ENCODE results near the gene PER1. TPM values are rescaled to one million over a fixed set of nuclear protein-coding genes. Genes with fewer than 3 reads are reported as not detected.

The PER1 gene
- total RNA-seq = 100 to 1,000 TPM; 132 to 238 TPM
- polyA plus RNA-seq = 100 to 1,000 TPM in 1 of 2 donors, 10 to 100 TPM in 1; 93.5 to 126 TPM
- long read RNA-seq, donor 1, transcript PER1-219 (3 exons, 461 nt) = major isoform, 7 of 10 reads
- long read RNA-seq, donor 1, partial matches to known transcripts = 0 of 10 reads
- long read RNA-seq, donor 1, other reads (novel, unspliced or antisense) = 0 of 10 reads
- long read RNA-seq, donor 2, partial matches to known transcripts = 0 of 4 reads
- long read RNA-seq, donor 2, other reads (novel, unspliced or antisense) = 0 of 4 reads
- long read RNA-seq, donor 3, partial matches to known transcripts = 8 of 11 reads
- long read RNA-seq, donor 3, other reads (novel, unspliced or antisense) = 0 of 11 reads
- long read RNA-seq, donor 4, partial matches to known transcripts = 0 of 6 reads
- long read RNA-seq, donor 4, other reads (novel, unspliced or antisense) = 0 of 6 reads
- long read RNA-seq, donor 5, partial matches to known transcripts = 0 of 5 reads
- long read RNA-seq, donor 5, other reads (novel, unspliced or antisense) = 0 of 5 reads

- H3K36me3 ChIP-seq (ENCODE audit: control insufficient read depth in 4 of 4, insufficient read depth in 4 of 4, low read length in 4 of 4) = peaks cover 18 to 34% (median 26%) of the 10 kb centered on the region in 4 donors
- H3K4me3 ChIP-seq = peak within 1 kb of the TSS; percentile 77
- H3K27ac ChIP-seq (ENCODE audit: low read depth in 1 of 2, low read length in 1 of 2) = peak within 1 kb of the TSS; percentile 98 to 99
- no peak for TF ChIP-seq CTCF (IDR thresholded peaks at IDR 0.05; ENCODE audit: control extremely low read depth, extremely low read depth)
- no peaks in the 10 kb centered on the region for H3K9me3 ChIP-seq (ENCODE audit: control insufficient read depth in 4 of 4, insufficient read depth in 3 of 4, low read length in 3 of 4)
- peak within 1 kb of the TSS; percentile 95 to 98 for H3K9ac ChIP-seq (ENCODE audit: insufficient read depth in 1 of 2, low read length in 2 of 2)
- H3K27me3 ChIP-seq (ENCODE audit: control insufficient read depth in 3 of 3, insufficient read depth in 3 of 3, low read length in 2 of 3) = no peaks in the 10 kb centered on the region
- H3K4me1 ChIP-seq (ENCODE audit: control insufficient read depth in 5 of 5, insufficient read depth in 5 of 5, low read length in 5 of 5) = peaks cover 5 to 58% (median 29%) of the 10 kb centered on the region in 5 donors
- 3 to 8% methylated on average over 36 to 42 of the region's 42 CpGs for WGBS, 2 donors
- DNase-seq = peak; percentile 94 to 97 (median 94)
- peak; percentile 33 for ATAC-seq (ENCODE audit: insufficient read depth, low FRiP score)
Measured at GRCh38 chr17:8152112-8152775, at the start of gene PER1. Gene PER1, minus strand, starts transcription at chr17:8152404. Its CDS starts 1,698 bp downstream, at chr17:8150706.

GRCh38 chr17:8192070-8192815 lies 40.0 kb upstream of the PER1 start:
- H3K27me3 ChIP-seq (ENCODE audit: control insufficient read depth in 3 of 3, insufficient read depth in 3 of 3, low read length in 2 of 3) = no peaks in the 10 kb centered on the region
- DNase-seq = peak; percentile 82 to 94 (median 93)
- no peaks in the 10 kb centered on the region for H3K36me3 ChIP-seq (ENCODE audit: control insufficient read depth in 4 of 4, insufficient read depth in 4 of 4, low read length in 4 of 4)
- H3K9me3 ChIP-seq (ENCODE audit: control insufficient read depth in 4 of 4, insufficient read depth in 3 of 4, low read length in 3 of 4) = no peaks in the 10 kb centered on the region
- H3K4me1 ChIP-seq (ENCODE audit: control insufficient read depth in 5 of 5, insufficient read depth in 5 of 5, low read length in 5 of 5) = peaks cover 10 to 34% (median 15%) of the 10 kb centered on the region in 5 donors
- no peak overlapping the region for H3K4me3 ChIP-seq
- TF ChIP-seq CTCF (IDR thresholded peaks at IDR 0.05; ENCODE audit: control extremely low read depth, extremely low read depth) = no peak
- H3K9ac ChIP-seq (ENCODE audit: insufficient read depth in 1 of 2, low read length in 2 of 2) = peak overlapping the region in 1 of 2 donors; percentile 59
- H3K27ac ChIP-seq (ENCODE audit: low read depth in 1 of 2, low read length in 1 of 2) = peak overlapping the region; percentile 68 to 95
- ATAC-seq (ENCODE audit: insufficient read depth, low FRiP score) = no peak
- WGBS, 2 donors = 13 to 17% methylated on average over 12 of the region's 12 CpGs

- no peak for TF ChIP-seq CTCF (IDR thresholded peaks at IDR 0.05; ENCODE audit: control extremely low read depth, extremely low read depth)
- WGBS, 2 donors = 36 to 47% methylated on average over 6 of the region's 6 CpGs
- H3K4me3 ChIP-seq = no peak overlapping the region
- no peaks in the 10 kb centered on the region for H3K36me3 ChIP-seq (ENCODE audit: control insufficient read depth in 4 of 4, insufficient read depth in 4 of 4, low read length in 4 of 4)
- H3K9me3 ChIP-seq (ENCODE audit: control insufficient read depth in 4 of 4, insufficient read depth in 3 of 4, low read length in 3 of 4) = no peaks in the 10 kb centered on the region
- peaks cover 10 to 34% (median 15%) of the 10 kb centered on the region in 5 donors for H3K4me1 ChIP-seq (ENCODE audit: control insufficient read depth in 5 of 5, insufficient read depth in 5 of 5, low read length in 5 of 5)
- H3K9ac ChIP-seq (ENCODE audit: insufficient read depth in 1 of 2, low read length in 2 of 2) = no peak overlapping the region
- DNase-seq = no peak
- H3K27me3 ChIP-seq (ENCODE audit: control insufficient read depth in 3 of 3, insufficient read depth in 3 of 3, low read length in 2 of 3) = no peaks in the 10 kb centered on the region
- ATAC-seq (ENCODE audit: insufficient read depth, low FRiP score) = no peak
- H3K27ac ChIP-seq (ENCODE audit: low read depth in 1 of 2, low read length in 1 of 2) = peak overlapping the region; percentile 69 to 76
Measured at GRCh38 chr17:8190506-8190905, 38.3 kb upstream of the PER1 start.

All from lung (tissue), 16 donors.